ENCODE data around the gene TTLL13. TPM values are rescaled to one million over a fixed set of nuclear protein-coding genes. Genes with fewer than 3 reads are reported as not detected.
A peak's percentile ranks its signal among the peaks of the same experiment; 100 is the strongest.

TTLL13 gene
- total RNA-seq, 3 donors from 2014 or later (not counting 1 experiment from before 2014, with no cell fraction given) = 0.18 to 2.2 (median 1.2) TPM

DNA sequence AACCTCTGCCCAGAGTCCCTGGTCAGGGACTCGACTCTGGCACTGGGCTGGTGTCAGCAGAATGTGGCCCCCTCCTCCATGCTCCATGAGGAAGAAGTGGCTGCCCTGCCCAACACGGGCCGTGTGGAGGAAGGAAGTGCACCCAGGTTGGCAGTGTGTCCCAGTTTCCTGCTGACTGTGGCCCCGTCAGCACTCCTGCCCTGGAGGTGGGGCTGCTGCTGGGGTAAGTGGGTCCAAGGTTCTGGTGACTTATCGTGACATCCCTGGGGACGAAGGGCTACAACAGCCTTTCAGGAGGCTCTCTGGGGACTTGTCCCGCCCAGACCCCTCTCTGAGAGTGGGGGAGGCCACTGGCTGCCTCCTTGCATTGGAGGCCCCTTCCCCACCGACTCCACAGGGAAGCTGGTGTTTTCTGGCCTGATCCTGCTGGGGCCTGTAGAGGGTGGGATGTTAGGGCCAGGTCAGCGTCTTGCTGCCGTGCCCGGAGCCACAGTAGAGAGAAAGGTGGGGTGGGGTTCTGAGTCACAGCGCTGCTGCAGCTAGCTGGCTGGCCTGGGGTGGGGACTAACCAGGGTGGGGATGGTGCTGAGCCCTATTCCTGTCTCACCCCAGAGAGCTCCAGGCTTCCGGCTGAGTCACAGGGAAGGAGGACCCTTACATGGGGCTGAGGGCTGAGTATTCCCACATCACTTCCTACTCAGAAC, 37.8 kb upstream of the TTLL13 start:
- Histone ChIP-seq H3K27ac (ENCODE audit: low read length) (no peak overlapping the region), H3K4me1 (ENCODE audit: control insufficient read depth, insufficient read depth, low read length) (peaks cover 32% of the 10 kb centered on the region), H3K36me3 (ENCODE audit: control insufficient read depth, insufficient read depth, low read length) (peaks cover 2% of the 10 kb centered on the region), H3K9me3 (ENCODE audit: control insufficient read depth, insufficient read depth, low read length) (no peaks in the 10 kb centered on the region), H3K27me3 (ENCODE audit: control insufficient read depth, insufficient read depth, low read length) (no peaks in the 10 kb centered on the region), H3K4me3 (ENCODE audit: low read length) (no peak overlapping the region)
- H3K4me1 Mint-ChIP-seq = peaks cover 6 to 12% of the 10 kb centered on the region in 2 donors
- H3K27me3 Mint-ChIP-seq (ENCODE audit: low read depth in 2 of 2) = no peaks in the 10 kb centered on the region
- WGBS (ENCODE audit: insufficient coverage) = 53% methylated on average over 11 of the region's 13 CpGs
- intact Hi-C loops (cut with micrococcal nuclease) = no loop called here
- no peaks in the 10 kb centered on the region for H3K36me3 Mint-ChIP-seq
- DNase-seq (no peak), ATAC-seq (no peak)
- TF ChIP-seq, protein P1, sequence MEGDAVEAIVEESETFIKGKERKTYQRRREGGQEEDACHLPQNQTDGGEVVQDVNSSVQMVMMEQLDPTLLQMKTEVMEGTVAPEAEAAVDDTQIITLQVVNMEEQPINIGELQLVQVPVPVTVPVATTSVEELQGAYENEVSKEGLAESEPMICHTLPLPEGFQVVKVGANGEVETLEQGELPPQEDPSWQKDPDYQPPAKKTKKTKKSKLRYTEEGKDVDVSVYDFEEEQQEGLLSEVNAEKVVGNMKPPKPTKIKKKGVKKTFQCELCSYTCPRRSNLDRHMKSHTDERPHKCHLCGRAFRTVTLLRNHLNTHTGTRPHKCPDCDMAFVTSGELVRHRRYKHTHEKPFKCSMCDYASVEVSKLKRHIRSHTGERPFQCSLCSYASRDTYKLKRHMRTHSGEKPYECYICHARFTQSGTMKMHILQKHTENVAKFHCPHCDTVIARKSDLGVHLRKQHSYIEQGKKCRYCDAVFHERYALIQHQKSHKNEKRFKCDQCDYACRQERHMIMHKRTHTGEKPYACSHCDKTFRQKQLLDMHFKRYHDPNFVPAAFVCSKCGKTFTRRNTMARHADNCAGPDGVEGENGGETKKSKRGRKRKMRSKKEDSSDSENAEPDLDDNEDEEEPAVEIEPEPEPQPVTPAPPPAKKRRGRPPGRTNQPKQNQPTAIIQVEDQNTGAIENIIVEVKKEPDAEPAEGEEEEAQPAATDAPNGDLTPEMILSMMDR (IDR thresholded peaks at IDR 0.05) = no peak
- no peaks in the 10 kb centered on the region for H3K9me3 Mint-ChIP-seq
- H3K4me3 Mint-ChIP-seq = no peak overlapping the region
- H3K27ac Mint-ChIP-seq = no peak overlapping the region

DNA sequence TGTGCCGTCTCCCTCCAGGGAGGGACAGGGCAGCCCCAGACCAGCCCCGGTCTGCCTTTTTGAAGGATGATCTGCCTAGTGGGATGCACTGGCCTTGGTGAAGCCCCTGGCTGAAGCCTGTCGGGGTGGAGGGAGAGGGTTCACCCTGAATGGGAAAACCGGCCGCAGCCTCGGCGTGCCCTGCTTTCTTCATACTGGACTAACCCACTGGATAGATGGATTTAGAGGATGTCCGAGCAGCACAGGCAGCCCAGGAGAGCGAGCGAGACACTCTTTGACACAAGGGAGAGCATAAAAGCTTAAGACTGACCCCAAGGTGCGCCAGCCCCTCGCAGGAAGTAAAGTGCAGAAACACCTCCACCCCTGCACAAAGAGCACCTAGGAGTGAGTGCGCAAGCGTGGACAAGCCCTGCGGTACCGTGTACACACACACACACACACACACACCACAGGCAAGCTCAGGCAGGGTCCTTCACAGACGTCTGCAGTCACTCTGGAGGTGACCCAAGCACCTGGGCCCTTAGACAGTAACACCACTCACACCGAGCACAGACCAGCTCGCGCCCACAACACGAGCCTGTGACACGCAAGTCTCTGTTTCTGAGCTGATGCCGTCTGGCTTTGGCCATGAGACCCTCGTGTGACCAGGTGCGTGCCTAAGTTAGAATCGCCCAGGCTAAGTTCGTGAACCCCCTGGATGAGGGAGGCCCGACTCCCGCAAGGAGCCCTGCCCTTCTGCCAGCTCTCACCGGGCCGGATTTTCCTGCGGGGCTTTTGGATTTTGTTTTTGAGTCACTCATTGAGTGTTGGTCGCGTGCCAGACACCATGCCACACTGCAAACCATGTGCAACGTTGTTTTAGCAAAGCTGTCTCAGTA, 36.9 kb upstream of the TTLL13 start:
- ATAC-seq (no peak), DNase-seq (no peak)
- no peaks in the 10 kb centered on the region for H3K9me3 Mint-ChIP-seq
- peaks cover 37% of the 10 kb centered on the region for H3K4me1 ChIP-seq (ENCODE audit: control insufficient read depth, insufficient read depth, low read length)
- 91% methylated on average over 34 of the region's 35 CpGs for WGBS (ENCODE audit: insufficient coverage)
- H3K4me3 Mint-ChIP-seq = no peak overlapping the region
- peak overlapping the region; percentile 35 for H3K27ac ChIP-seq (ENCODE audit: low read length)
- H3K27me3 Mint-ChIP-seq (ENCODE audit: low read depth in 2 of 2) = no peaks in the 10 kb centered on the region
- H3K4me3 ChIP-seq (ENCODE audit: low read length) = no peak overlapping the region
- H3K27ac Mint-ChIP-seq = no peak overlapping the region
- H3K36me3 Mint-ChIP-seq = no peaks in the 10 kb centered on the region
- intact Hi-C loops (cut with micrococcal nuclease) = no loop called here
- peaks cover 2% of the 10 kb centered on the region for H3K36me3 ChIP-seq (ENCODE audit: control insufficient read depth, insufficient read depth, low read length)
- no peaks in the 10 kb centered on the region for H3K27me3 ChIP-seq (ENCODE audit: control insufficient read depth, insufficient read depth, low read length)
- peaks cover 6 to 12% of the 10 kb centered on the region in 2 donors for H3K4me1 Mint-ChIP-seq
- TF ChIP-seq, protein P1 (IDR thresholded peaks at IDR 0.05) = no peak
- H3K9me3 ChIP-seq (ENCODE audit: control insufficient read depth, insufficient read depth, low read length) = no peaks in the 10 kb centered on the region

- H3K4me3 ChIP-seq (ENCODE audit: low read length) = no peak overlapping the region
- no peaks in the 10 kb centered on the region for H3K36me3 Mint-ChIP-seq
- H3K27ac ChIP-seq (ENCODE audit: low read length) = peak overlapping the region; percentile 35
- H3K36me3 ChIP-seq (ENCODE audit: control insufficient read depth, insufficient read depth, low read length) = peaks cover 8% of the 10 kb centered on the region
- peak overlapping the region in 1 of 2 donors; percentile 20 for H3K27ac Mint-ChIP-seq
- H3K27me3 ChIP-seq (ENCODE audit: control insufficient read depth, insufficient read depth, low read length) = no peaks in the 10 kb centered on the region
- TF ChIP-seq, protein P1 (IDR thresholded peaks at IDR 0.05) = no peak
- WGBS (ENCODE audit: insufficient coverage) = 80% methylated on average over 9 of the region's 12 CpGs
- DNase-seq (no peak), ATAC-seq (no peak)
- H3K4me1 ChIP-seq (ENCODE audit: control insufficient read depth, insufficient read depth, low read length) = peaks cover 37% of the 10 kb centered on the region
- H3K9me3 ChIP-seq (ENCODE audit: control insufficient read depth, insufficient read depth, low read length) = no peaks in the 10 kb centered on the region
- H3K4me1 Mint-ChIP-seq = peaks cover 6 to 12% of the 10 kb centered on the region in 2 donors
- intact Hi-C loops (cut with micrococcal nuclease) = no loop called here
- H3K4me3 Mint-ChIP-seq = no peak overlapping the region
- no peaks in the 10 kb centered on the region for H3K27me3 Mint-ChIP-seq (ENCODE audit: low read depth in 2 of 2)
- no peaks in the 10 kb centered on the region for H3K9me3 Mint-ChIP-seq
Observed at GRCh38 chr15:90213122-90213817, 36.1 kb upstream of the TTLL13 start.
